GM23248 (cell line): ENCODE measurements around the gene FAM98B. TPM values are rescaled to one million over a fixed set of nuclear protein-coding genes. Genes with fewer than 3 reads are reported as not detected.
A peak's percentile ranks its signal among the peaks of the same experiment; 100 is the strongest.

Experiments
- DNase-seq: peaks from one replicate; pipeline ENCODE4 v3.0.0-alpha.2; 2015
- H2AFZ ChIP-seq: fragments of 200-600 bp; sonication (generic); 2 replicates; pipeline ENCODE4 v1.6.1; 2016; ENCODE audit warnings: antibody characterized with exemption
- H3F3A ChIP-seq: fragments of 200-600 bp; sonication (generic); 2 replicates; pipeline ENCODE4 v1.6.1; 2016; ENCODE audit warnings: mild to moderate bottlenecking, antibody characterized with exemption, mixed run types; ENCODE audit not compliant: insufficient read depth
- H3K27ac ChIP-seq: fragments of 200-600 bp; sonication (generic); 2 replicates; pipeline ENCODE4 v1.5.1; 2016; ENCODE audit warnings: mild to moderate bottlenecking
- H3K27me3 ChIP-seq: fragments of 200-600 bp; sonication (generic); replicated peaks from 2 replicates; pipeline ENCODE4 v1.6.1; 2016; ENCODE audit warnings: mild to moderate bottlenecking; ENCODE audit not compliant: insufficient read depth
- H3K36me3 ChIP-seq: fragments of 200-600 bp; sonication (generic); 2 replicates; pipeline ENCODE4 v1.6.1; 2016; ENCODE audit warnings: low read depth, mild to moderate bottlenecking
- H3K4me1 ChIP-seq: fragments of 200-600 bp; sonication (generic); 2 replicates; pipeline ENCODE4 v1.6.1; 2016; ENCODE audit warnings: mild to moderate bottlenecking; ENCODE audit not compliant: insufficient read depth
- H3K4me2 ChIP-seq: fragments of 200-600 bp; sonication (generic); one replicate; pipeline ENCODE4 v1.6.1; 2016; ENCODE audit warnings: mild to moderate bottlenecking; ENCODE audit not compliant: unreplicated experiment
- H3K4me3 ChIP-seq: fragments of 200-600 bp; sonication (generic); 2 replicates; pipeline ENCODE4 v1.5.1; 2016; ENCODE audit warnings: mild to moderate bottlenecking
- H3K79me2 ChIP-seq: fragments of 200-600 bp; sonication (generic); 2 replicates; pipeline ENCODE4 v1.6.1; 2016; ENCODE audit warnings: mild to moderate bottlenecking; ENCODE audit not compliant: insufficient read depth
- H3K9ac ChIP-seq: fragments of 200-600 bp; sonication (generic); 2 replicates; pipeline ENCODE4 v1.6.1; 2016; ENCODE audit warnings: mild to moderate bottlenecking
- H3K9me2 ChIP-seq: fragments of 200-600 bp; sonication (generic); 2 replicates; pipeline ENCODE4 v1.6.1; 2016; ENCODE audit warnings: mixed run types, mild to moderate bottlenecking, moderate library complexity; ENCODE audit not compliant: insufficient read depth
- H3K9me3 ChIP-seq: fragments of 200-600 bp; sonication (generic); one replicate; pipeline ENCODE4 v1.6.1; 2017; ENCODE audit warnings: low read depth
- H4K20me1 ChIP-seq: fragments of 200-600 bp; sonication (generic); 2 replicates; pipeline ENCODE4 v1.6.0; 2016; ENCODE audit not compliant: insufficient read depth
- EZH2 ChIP-seq: fragments of 200-600 bp; sonication (generic); IDR thresholded peaks from 2 replicates; pipeline ENCODE4 v1.6.1; 2018; ENCODE audit warnings: antibody characterized with exemption, mild to moderate bottlenecking; ENCODE audit not compliant: insufficient read depth, poor library complexity, severe bottlenecking
- EZH2phosphoT487 ChIP-seq: fragments of 200-600 bp; sonication (generic); IDR thresholded peaks from 2 replicates; pipeline ENCODE4 v1.6.1; 2018; ENCODE audit warnings: antibody characterized with exemption, moderate library complexity, mild to moderate bottlenecking, low read depth; ENCODE audit not compliant: insufficient read depth
- WGBS, 2 experiments: methylation state at CpG; one replicate each; pipeline ENCODE4 v1.1.6; 2015 to 2017; ENCODE audit warnings: low lambda C conversion rate in 2 of 2, low coverage in 1 of 2; ENCODE audit errors: missing lambda C conversion rate in 2 of 2; 5-methylcytosine and 5-hydroxymethylcytosine counted together
- in situ Hi-C: fragments of 300-500 bp; cut with MboI; formaldehyde crosslinking; loops from 2 replicates; pipeline ENCODE4 v1.15.0; 2020
- polyA plus RNA-seq: library from polyadenylated mRNA; unstranded; fragments of >200 nt; fragmentation: Nextera tagmentation; extraction: Ambion mirVana; gene quantifications from 2 replicates; pipeline ENCODE4 v1.2.1, GENCODE V29; 2016
- total RNA-seq: library from RNA; depleted of rRNA; stranded (reverse); fragments of >200 nt; shearing (Covaris generic); gene quantifications from 2 replicates; pipeline ENCODE4 v1.2.3, GENCODE V29; 2014

Gene FAM98B
- total and polyA plus RNA-seq, 2 experiments from 2014 or later = 1.8 to 4.2 TPM

DNA sequence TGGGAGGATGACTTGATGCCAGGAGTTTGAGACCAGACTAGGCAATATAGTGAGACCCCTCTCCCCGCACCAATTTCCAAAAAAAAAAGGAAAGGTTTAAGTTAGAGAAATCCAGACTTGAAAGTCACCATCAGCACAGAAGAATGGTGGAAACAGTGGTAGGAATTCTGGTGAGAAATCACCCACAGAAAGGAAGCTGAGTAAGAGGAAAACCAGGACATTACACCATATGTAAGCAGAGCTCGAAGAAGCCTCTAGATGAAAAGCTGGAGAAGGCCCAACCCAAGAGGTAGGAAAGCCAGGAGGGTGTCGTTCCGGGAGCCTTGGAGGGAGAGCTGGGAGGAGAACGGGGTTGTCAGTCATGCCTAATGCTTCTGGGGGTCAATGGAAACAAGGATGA is 70.2 kb downstream of the FAM98B start:
- in situ Hi-C loops = no loop called here
- H3K4me1 ChIP-seq = peaks cover 33% of the 10 kb centered on the region

DNA sequence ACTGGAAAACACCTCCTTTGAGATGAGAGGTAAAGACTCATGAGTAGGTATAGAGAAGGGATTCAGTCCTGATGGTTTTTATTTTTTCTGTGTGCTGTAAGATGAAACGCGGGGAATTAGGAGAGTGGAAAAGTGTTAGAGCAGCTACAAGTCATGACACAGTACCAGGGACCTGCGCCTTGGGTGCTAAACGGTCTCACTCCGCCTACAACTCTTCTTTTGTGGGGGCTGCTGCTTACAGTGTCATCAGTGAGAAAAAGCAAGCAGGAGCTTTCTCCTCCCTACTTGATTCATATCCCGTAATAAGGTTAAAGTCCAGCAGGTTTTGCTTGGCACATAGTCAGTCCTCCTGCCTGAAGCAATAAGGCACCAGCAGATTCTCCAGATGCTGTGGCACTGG is 71.6 kb downstream of the FAM98B start:
- no peaks in the 10 kb centered on the region for H3K36me3 ChIP-seq
- in situ Hi-C loops = no loop called here
- WGBS, 2 experiments = 83 to 85% methylated on average over 6 of the region's 6 CpGs

More for the DNA sequence above, 70.2 kb downstream of the FAM98B start:
- Histone ChIP-seq H3K9ac (no peak overlapping the region), H3K9me2 (peaks cover 4% of the 10 kb centered on the region; the same call in 1 of the 2 replicates), H3K27me3 (no peaks in the 10 kb centered on the region), H3K4me2 (no peak overlapping the region), H2AFZ (0 out of 2 replicates have a peak overlapping the region, but pooled peaks have one; percentile 1), H4K20me1 (no peaks in the 10 kb centered on the region), H3K79me2 (no peaks in the 10 kb centered on the region), H3K36me3 (no peaks in the 10 kb centered on the region), H3K27ac (no peak overlapping the region), H3K4me3 (no peak overlapping the region), H3F3A (peaks cover 16% of the 10 kb centered on the region), H3K9me3 (no peaks in the 10 kb centered on the region)
- TF ChIP-seq EZH2 (no peak), EZH2phosphoT487 (no peak)
- DNase-seq = peak; percentile 64
- 67 to 72% methylated on average over 5 of the region's 5 CpGs for WGBS, 2 experiments

DNA sequence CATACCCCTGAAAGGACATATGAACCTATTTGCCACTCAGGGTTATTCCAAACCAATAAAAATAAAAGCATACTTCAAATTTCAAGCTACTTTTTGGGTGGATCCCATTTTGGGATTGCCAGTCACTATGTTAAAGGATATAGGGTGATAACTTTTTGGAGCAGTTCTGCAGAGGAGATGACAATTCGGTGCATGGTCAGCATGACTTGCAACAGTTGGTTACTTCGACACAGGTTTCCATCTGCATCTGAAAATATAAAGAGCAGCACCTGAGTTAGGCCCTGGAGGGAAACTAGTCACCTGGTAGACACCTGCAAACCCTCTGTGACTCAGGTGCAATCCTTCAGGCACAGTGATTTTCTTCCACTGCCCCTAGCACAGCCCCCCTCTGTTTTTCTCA is 72.2 kb downstream of the FAM98B start:
- Histone ChIP-seq H3K9me3 (no peaks in the 10 kb centered on the region), H3K4me1 (peaks cover 38% of the 10 kb centered on the region), H3K4me2 (no peak overlapping the region), H3K27ac (no peak overlapping the region), H3K27me3 (no peaks in the 10 kb centered on the region), H3K79me2 (no peaks in the 10 kb centered on the region), H3K36me3 (no peaks in the 10 kb centered on the region), H3K9me2 (peaks cover 10% of the 10 kb centered on the region; the same call in 1 of the 2 replicates), H2AFZ (no peak overlapping the region), H3F3A (peaks cover 28% of the 10 kb centered on the region), H3K4me3 (no peak overlapping the region), H3K9ac (no peak overlapping the region), H4K20me1 (no peaks in the 10 kb centered on the region)
- in situ Hi-C loops = no loop called here
- no peak for TF ChIP-seq EZH2phosphoT487
- WGBS, 2 experiments = 94 to 96% methylated on average over 2 of the region's 2 CpGs
- DNase-seq = no peak

More for the DNA sequence above, 71.6 kb downstream of the FAM98B start:
- no peak for TF ChIP-seq EZH2
- peaks cover 10% of the 10 kb centered on the region; the same call in 1 of the 2 replicates for H3K9me2 ChIP-seq
- no peak for DNase-seq
- no peaks in the 10 kb centered on the region for H4K20me1 ChIP-seq
- no peak overlapping the region for H3K27ac ChIP-seq
- no peak overlapping the region for H3K4me2 ChIP-seq
- H3K9me3 ChIP-seq = no peaks in the 10 kb centered on the region
- peaks cover 22% of the 10 kb centered on the region for H3F3A ChIP-seq
- H3K79me2 ChIP-seq = no peaks in the 10 kb centered on the region
- H3K4me1 ChIP-seq = peaks cover 31% of the 10 kb centered on the region
- H3K27me3 ChIP-seq = no peaks in the 10 kb centered on the region
- no peak overlapping the region for H2AFZ ChIP-seq
- H3K9ac ChIP-seq = no peak overlapping the region
- H3K4me3 ChIP-seq = no peak overlapping the region

DNA sequence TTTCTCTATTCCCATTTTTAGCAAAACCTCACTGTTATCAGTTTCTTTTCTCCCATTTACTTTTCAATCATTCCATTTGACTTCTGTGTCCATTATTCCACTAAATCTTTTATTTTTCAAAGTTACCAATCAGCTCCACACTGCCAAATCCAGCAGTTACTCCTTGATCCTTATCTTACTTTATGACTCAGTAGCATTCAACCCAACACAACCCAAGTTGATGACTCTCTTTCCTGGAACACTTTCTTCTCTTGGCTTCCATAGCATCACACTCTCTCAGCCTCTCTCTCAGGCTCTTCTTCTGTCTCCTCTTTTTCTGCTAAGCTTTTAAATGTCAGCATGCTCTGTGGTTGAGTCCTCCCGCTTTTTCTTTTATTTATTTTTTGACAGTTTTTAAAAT is 74.4 kb downstream of the FAM98B start:
- H3K27ac ChIP-seq = 0 out of 2 replicates have a peak overlapping the region, but pooled peaks have one; percentile 23

DNA sequence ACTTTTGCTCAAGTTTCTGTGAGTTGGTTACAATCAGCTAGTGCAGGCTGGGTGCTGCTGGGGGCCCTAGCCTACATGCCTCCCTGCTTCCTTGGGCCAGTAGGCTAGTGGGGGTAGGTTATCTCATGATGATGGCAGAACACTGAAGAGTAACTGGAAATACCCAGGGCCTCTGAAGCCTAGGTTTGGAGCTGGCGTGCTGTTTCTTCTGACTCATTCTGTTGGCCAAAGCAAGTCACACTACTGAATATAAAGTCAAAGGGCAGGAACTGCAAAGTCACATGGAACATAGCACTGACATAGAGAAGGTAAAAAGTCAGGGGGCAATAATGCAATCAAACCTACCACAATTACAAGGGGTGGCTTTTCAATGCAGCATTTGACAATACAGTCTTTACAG is 76.2 kb downstream of the FAM98B start:
- Histone ChIP-seq H3K27me3 (no peaks in the 10 kb centered on the region), H3K36me3 (no peaks in the 10 kb centered on the region), H3K9ac (no peak overlapping the region), H3K4me1 (peaks cover 46% of the 10 kb centered on the region), H3K9me3 (no peaks in the 10 kb centered on the region), H3K4me3 (no peak overlapping the region), H4K20me1 (no peaks in the 10 kb centered on the region), H2AFZ (no peak overlapping the region), H3K27ac (0 out of 2 replicates have a peak overlapping the region, but pooled peaks have one; percentile 9), H3K4me2 (no peak overlapping the region), H3K9me2 (peaks cover 10% of the 10 kb centered on the region; the same call in 1 of the 2 replicates), H3K79me2 (no peaks in the 10 kb centered on the region), H3F3A (peaks cover 29% of the 10 kb centered on the region)
- WGBS, 2 experiments = 67 to 77% methylated on average over 1 of the region's 1 CpG
- DNase-seq = peak; percentile 50
- in situ Hi-C loops = no loop called here
- TF ChIP-seq EZH2 (no peak), EZH2phosphoT487 (no peak)

More for the DNA sequence above, 74.4 kb downstream of the FAM98B start:
- peaks cover 51% of the 10 kb centered on the region for H3K4me1 ChIP-seq
- H4K20me1 ChIP-seq = no peaks in the 10 kb centered on the region
- H3K36me3 ChIP-seq = no peaks in the 10 kb centered on the region
- in situ Hi-C loops = no loop called here
- 49 to 72% methylated on average over 1 of the region's 1 CpG for WGBS, 2 experiments
- no peak overlapping the region for H3K9ac ChIP-seq
- DNase-seq = peak; percentile 90
- H3K4me2 ChIP-seq = peak overlapping the region; percentile 57
- no peak overlapping the region for H3K4me3 ChIP-seq
- H3K9me3 ChIP-seq = no peaks in the 10 kb centered on the region
- H3K9me2 ChIP-seq = peaks cover 10% of the 10 kb centered on the region; the same call in 1 of the 2 replicates
- H2AFZ ChIP-seq = no peak overlapping the region
- peaks cover 31% of the 10 kb centered on the region for H3F3A ChIP-seq
- H3K27me3 ChIP-seq = no peaks in the 10 kb centered on the region
- no peaks in the 10 kb centered on the region for H3K79me2 ChIP-seq
- TF ChIP-seq EZH2phosphoT487 (no peak), EZH2 (no peak)
